GM19328 (cell line): Measurements from ENCODE around the gene TMEM91.

ENCODE experiments used
- ATAC-seq: cut with Tn5 transposase; IDR thresholded peaks from one replicate; pipeline ENCODE4 v1.9.1; 2021; ENCODE audit warnings: mild to moderate bottlenecking, moderate library complexity; ENCODE audit not compliant: unreplicated experiment

The TMEM91 gene

GRCh38 chr19:41427647-41428480 is 51.5 kb downstream of the TMEM91 start:
- no peak for ATAC-seq

GRCh38 chr19:41428481-41428859 is 52.1 kb downstream of the TMEM91 start:
- ATAC-seq = no peak

DNA sequence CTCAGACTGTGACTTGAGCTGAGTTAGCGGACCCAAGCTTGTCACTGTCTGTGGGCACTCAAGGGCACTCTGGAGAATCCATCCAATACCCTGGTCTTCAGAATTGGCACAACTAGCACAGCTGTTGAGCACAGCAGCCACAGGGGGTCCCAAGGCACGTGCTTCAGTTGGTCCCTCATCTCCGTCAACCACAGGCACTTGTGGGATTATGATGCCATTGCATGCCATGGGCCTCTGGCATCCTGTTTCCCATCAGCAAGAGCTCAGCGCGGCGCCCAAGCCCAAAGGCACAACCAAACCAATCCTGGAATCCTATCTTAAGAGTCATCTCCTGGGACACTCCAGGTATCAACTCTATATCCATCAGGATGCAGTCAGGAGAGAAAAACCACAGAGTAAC is 54.6 kb downstream of the TMEM91 start:
- no peak for ATAC-seq

GRCh38 chr19:41431426-41432386 is 55.4 kb downstream of the TMEM91 start:
- no peak for ATAC-seq

- no peak for ATAC-seq
Measured at GRCh38 chr19:41433171-41433570, 56.8 kb downstream of the TMEM91 start.
